GM12875 (cell line): ENCODE results near the gene APOO.
"Not testable (repeated sequence)": the region's sequence is repeated elsewhere in the genome, so short reads cannot be mapped to it uniquely, and the experiment has no call there.

Source experiments
- H3K4me3 ChIP-seq: one replicate; pipeline ENCODE4 v1.5.1; 2011; ENCODE audit warnings: low read depth, low read length, control low read depth
- TF ChIP-seq, protein P1 (sequence below): IDR thresholded peaks from 2 replicates; pipeline ENCODE4 v1.5.1; 2011; ENCODE audit warnings: low read depth, mild to moderate bottlenecking, control low read depth, inconsistent platforms, low read length, moderate library complexity, borderline replicate concordance; ENCODE audit not compliant: insufficient read depth

APOO gene

DNA sequence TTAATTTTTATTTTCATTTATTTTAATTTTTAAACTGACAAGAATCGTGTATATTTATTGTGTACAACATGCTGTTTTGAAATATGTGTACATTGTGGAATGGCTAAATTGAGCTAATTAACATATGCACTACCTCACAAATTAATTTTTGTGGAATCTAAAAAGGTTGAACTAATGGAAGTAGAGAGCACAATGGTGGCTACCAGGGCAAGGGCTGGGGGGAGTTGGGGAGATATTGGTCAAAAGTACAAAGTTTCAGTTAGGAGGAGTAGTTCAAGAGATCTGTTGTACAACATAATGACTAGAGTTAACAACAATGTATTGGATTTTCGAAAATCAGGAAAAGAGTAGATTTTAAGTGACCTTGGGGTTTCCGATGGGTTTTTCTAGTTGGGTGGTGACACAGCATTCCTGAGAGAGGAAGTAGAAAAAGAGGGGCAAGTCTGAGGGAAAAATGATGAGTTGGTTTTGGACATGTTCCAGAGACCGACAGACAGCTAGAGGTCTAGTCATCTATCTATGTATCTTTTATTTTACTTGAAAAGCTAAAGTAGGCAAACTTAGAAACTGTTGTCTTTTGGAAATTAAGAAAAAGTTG is 23.2 kb downstream of the APOO start:
- TF ChIP-seq, protein P1, sequence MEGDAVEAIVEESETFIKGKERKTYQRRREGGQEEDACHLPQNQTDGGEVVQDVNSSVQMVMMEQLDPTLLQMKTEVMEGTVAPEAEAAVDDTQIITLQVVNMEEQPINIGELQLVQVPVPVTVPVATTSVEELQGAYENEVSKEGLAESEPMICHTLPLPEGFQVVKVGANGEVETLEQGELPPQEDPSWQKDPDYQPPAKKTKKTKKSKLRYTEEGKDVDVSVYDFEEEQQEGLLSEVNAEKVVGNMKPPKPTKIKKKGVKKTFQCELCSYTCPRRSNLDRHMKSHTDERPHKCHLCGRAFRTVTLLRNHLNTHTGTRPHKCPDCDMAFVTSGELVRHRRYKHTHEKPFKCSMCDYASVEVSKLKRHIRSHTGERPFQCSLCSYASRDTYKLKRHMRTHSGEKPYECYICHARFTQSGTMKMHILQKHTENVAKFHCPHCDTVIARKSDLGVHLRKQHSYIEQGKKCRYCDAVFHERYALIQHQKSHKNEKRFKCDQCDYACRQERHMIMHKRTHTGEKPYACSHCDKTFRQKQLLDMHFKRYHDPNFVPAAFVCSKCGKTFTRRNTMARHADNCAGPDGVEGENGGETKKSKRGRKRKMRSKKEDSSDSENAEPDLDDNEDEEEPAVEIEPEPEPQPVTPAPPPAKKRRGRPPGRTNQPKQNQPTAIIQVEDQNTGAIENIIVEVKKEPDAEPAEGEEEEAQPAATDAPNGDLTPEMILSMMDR: no peak
- H3K4me3 ChIP-seq: no peak overlapping the region

DNA sequence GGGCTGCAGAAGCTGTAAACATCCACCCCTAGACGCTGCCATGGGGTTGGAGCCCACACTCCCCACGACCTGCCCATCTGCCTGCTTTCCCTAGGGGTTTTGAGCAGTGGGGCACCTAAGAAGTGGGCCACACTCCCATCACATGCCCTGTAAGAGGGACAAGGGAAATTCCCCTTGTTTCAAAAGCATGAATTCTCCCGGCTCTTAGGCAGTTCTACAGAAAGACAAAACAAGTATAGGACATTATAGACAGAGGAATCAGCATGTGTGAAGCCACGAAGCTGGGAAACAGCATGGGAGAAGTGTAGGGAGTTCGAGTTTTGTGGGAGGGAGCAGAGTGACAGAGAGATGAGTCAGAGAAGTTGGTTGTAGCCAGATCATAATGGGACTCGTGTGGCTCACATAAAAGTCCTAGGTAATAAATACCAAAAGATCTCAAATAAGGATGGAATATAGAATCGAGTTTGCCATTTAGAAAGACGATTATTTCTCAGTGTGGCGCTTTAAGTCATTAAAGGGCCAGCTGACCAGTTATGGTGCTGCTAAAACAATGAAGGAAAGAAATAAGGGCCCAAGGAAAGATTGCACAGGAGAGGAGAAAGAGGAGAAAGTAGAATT is 23.9 kb downstream of the APOO start:
- TF ChIP-seq, protein P1: no peak
- H3K4me3 ChIP-seq: no peak overlapping the region

DNA sequence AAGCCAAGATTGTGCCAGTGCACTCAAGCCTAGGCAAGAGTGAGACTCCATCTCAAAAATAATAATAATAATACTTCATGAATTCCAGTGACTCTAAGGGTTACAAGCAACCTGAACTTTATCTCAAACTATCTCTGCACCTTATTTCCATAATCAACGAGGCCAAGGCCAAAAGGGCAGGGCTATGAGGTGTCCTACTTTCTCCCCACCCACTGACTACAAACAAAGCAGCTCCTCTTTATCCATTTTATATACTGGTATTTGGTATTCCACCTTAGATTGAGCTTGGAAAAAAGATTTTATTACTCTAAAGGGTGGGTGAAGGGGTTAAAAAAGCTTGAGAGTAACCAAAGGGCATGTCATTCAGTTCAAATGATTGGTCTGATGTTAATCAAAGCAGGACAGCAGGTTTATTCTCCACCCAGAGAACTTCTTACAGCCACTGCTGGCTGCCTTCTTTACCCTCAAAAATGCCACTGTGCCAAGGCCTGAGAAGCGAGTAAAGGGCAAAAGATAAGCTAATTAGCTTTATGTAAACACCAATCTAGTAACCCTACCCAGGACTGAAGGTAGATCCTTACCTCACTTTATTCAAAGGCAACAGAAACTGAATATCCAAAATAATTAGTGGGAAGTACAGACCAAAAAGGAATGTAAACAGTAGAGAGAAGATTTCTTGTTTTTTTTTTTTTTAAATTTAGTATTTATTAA is 28.2 kb downstream of the APOO start:
- TF ChIP-seq, protein P1: no peak
- no peak overlapping the region for H3K4me3 ChIP-seq

DNA sequence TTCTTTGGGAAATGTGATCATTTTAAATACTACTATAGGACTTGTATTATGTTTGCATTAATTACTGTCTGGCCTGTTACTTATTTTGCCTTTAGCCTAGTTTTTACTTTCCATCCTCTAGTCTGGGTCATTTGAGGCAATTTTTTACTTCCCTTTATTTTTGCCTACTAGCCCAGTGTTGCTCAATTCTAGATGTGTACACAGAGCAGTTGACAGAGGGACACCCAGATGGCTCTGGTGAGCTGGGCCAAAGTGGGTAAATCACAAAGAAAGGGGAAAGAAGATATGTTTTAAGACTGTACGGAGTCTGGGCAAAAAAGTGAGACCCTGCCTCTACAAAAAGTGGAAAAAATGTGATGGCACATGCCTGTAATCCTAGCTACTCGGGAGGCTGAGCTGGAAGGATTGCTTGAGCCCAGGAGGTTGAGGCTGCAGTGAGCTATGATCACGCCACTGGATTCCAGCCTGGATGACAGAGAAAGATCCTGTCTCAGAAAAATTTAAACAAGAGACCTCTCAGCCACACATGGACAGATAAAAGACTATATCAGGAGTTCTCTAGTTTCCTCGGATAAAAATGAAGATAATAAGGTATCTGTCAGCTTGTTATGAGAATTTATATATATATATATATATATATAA is 35.7 kb downstream of the APOO start:
- TF ChIP-seq, protein P1: no peak
- no peak overlapping the region for H3K4me3 ChIP-seq

DNA sequence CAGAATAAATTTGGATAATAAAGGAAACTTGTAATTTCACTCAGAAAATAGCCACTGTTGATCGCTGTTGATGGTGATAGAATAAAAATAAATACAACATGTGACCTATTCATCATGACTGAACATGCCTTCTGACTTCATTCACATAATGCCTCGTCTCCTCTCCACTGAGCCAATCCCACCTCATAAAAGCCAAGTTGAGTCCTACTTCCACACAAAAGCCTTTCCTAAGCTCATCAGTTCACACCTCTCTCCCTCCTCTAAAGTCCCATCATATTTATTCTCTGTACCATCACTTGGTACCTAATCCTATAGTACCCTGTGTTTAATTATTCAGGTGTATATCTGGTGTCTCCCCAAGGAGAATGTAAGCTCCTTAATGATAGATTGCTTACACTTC is 37.7 kb downstream of the APOO start:
- no peak overlapping the region for H3K4me3 ChIP-seq
- TF ChIP-seq, protein P1: no peak

DNA sequence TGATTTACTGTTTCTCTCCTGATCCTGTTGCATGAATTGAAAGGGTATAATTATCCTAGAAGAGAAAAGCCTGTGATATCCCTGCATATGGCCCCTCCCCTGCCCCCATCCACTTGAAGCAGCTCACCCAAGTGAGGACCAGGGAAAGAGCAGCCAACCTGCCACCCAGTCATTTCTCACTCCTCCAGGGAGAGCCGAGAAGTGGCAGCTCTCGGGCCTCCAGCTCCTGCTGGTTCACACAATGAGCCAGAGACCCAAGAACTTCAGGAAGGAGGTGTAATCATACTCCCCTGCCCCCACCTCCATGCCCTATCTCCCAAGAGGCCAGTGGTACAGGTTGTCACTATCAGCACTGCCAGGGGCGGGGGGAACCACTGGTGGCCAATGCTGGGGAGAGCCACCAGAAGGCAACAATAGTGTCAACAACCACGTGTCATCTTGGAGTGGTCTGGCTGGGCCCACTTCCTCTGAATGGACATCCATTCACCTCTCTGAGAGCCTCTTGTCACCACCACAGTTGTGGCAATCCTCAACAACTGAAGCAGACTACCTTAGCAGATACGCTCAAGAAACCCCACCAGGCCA is 42.9 kb downstream of the APOO start:
- TF ChIP-seq, protein P1: no peak
- H3K4me3 ChIP-seq: no peak overlapping the region

DNA sequence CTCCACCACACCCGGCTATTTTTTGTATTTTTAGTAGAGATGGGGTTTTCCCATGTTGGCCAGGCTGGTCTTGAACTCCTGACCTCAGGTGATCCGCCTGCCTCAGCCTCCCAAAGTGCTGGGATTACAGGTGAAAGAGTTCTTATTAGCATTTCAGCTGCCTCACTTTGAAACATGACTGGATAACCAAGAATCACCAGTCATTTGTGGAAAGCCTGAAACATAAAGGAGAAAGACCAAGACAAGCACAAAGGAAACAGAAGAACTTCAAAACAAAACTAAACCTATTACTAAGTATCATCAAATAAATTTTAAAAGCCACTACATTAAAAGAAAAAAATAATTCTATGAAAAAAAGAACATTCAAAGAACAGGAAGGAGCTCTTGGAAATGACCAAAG is 45.8 kb downstream of the APOO start:
- H3K4me3 ChIP-seq: not testable (repeated sequence)
